Activated CD4-positive, CD25-positive, alpha-beta regulatory T cell treated with anti-CD3 and anti-CD28 coated beads, Interleukin-2, amount 50 U/mL, for 24 hours (primary cell): ENCODE measurements around the gene ITCH.
A peak's percentile ranks its signal among the peaks of the same experiment; 100 is the strongest.

Experiments
- ATAC-seq, 2 donors: fragments of 150-1000 bp; cut with Tn5 transposase; one replicate each; pipeline ENCODE4 v1.10.0; 2021; ENCODE audit warnings: mild to moderate bottlenecking in 1 of 2, moderate library complexity in 1 of 2

The ITCH gene

GRCh38 chr20:34535857-34536256 is 172.8 kb downstream of the ITCH start:
- ATAC-seq, result no peak

- peak; percentile 52 to 55 for ATAC-seq
These were observed 173.8 kb downstream of the ITCH start for GRCh38 chr20:34536798-34537394.

GRCh38 chr20:34537651-34538050 is 174.6 kb downstream of the ITCH start:
- ATAC-seq, result no peak

GRCh38 chr20:34538671-34539123 is 175.6 kb downstream of the ITCH start:
- ATAC-seq, result peak; percentile 42 to 54

- ATAC-seq, result no peak
These were observed 176.7 kb downstream of the ITCH start for GRCh38 chr20:34539756-34540155.

DNA sequence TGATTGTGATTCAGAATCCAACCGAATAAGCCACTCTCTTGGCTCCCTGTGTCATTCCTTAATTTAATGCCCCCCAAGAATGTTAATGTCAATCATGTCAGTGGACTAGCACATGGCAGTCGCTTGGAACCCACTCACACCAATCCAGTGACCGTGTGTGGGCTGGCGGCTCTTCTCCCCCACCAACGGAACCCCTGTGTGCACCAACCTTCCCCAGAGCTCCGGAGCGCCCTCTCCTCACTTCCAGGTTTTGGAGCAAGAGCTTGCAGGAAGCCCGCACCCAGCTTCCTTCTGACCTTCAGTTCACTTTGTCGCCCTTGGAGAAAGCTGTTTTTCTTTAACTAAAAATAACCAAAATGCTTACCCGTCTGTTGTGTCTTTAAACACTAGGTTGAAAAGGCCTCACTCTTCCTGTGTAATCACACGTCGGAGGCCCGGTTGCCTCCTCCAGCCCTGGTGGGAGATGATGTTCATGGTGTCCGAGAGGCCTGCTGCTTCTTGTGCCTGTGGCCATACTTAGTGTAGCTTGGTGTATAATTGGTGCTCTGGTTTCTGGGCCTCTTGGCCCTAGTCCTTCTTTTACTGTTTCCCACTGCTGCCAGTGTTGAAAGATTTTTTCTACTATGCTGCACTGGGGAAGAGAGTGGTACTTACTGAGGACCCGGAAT is 177.7 kb downstream of the ITCH start:
- no peak for ATAC-seq

- peak; percentile 57 to 65 for ATAC-seq
These were observed 178.3 kb downstream of the ITCH start for GRCh38 chr20:34541264-34541901.

GRCh38 chr20:34541917-34542316 is 178.8 kb downstream of the ITCH start:
- no peak for ATAC-seq

- no peak for ATAC-seq
These were observed 179.4 kb downstream of the ITCH start for GRCh38 chr20:34542439-34542838.

GRCh38 chr20:34543463-34544056 is 180.5 kb downstream of the ITCH start:
- ATAC-seq, result no peak

DNA sequence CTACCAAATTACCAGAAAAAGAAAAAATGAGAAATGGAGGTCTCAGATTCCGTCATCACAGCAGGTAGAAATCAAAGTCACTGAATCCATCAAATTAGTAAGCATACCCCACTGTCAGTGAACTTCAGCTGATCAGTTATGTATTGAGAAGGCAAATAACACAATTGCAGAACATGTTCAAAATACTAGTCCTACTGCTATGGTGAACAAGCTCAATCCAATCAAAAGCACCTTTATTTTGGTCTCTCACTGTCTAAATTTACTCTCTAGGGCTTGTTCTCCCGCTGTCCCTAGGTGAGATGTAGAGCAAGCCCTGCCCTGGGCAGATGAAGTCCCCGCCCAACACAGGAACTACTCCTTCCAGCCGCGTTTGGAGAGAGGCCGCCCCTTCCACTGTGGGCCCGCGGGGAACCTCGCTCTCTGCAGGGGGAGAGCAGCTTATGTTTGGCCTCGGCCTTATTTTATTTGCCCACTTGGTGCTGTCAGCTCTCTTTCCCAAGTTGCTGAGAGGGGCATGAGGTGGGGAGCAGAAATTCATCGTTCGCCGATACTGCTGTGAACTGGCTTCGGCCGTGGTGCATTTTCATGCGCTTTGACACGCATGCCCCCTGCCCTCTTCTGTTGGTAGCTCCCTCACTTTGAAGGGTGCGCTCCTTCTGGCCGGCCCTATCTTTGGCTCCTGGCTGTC is 181.2 kb downstream of the ITCH start:
- peak in 1 of 2 donors; percentile 43 for ATAC-seq

- no peak for ATAC-seq
These were observed 183.7 kb downstream of the ITCH start for GRCh38 chr20:34546751-34547181.

GRCh38 chr20:34547844-34548613 is 185.0 kb downstream of the ITCH start:
- ATAC-seq, result no peak

DNA sequence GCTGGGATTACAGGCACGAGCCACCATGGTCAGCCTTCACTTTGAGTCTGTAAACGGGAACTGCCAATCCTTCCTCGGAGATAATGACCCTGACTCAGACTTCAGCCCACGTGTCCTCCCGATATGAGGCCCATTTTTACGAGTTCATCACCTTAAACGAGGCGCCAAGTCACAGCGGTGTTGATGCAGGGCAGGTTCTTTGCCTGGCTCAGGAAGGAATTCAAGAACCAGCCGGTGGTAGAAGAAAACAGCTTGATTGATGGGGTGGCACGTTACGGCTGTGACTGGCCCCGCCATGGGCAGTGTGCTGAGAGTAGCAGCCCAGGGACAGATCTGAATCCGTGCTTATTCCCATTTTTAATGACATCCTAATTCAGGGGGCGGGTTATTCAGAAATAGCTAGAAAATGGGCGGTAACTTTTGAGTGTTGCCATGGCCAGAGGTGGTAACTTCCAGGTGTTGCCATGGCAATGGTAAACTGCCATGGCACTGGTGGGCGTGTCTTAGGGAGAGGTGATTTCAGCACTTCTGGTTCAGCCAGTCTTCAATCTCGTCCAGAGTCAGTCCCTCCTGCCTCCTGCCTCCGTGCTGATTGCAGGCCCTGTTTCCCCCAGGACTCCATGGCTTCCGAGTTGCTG is 186.3 kb downstream of the ITCH start:
- ATAC-seq, result no peak

- ATAC-seq, result no peak
These were observed 186.8 kb downstream of the ITCH start for GRCh38 chr20:34549929-34550305.

GRCh38 chr20:34552569-34552968 is 189.5 kb downstream of the ITCH start:
- no peak for ATAC-seq

DNA sequence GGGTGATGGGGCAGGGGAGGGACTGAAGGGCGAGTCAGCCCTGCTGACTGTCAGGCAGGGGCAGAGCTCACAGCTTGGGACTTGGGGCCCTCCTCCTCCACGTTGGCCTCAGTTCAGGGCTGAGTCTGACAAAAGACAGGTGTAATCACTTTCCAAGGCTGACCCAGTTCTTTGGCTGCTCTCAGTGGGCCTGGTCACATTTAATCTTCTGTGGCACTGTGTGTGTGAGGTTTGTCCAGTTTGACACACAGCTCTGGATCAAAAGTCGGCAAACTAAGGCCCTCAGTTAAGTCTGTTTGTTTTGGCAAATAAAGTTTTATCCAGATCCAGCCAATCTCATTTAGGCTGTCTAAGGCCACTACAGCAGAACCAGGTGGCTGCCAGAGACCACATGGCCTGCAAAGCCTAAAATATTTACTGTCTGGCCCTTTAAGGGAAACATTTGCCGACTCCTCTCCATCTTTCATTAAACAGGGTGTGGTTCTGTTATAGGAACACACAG is 190.3 kb downstream of the ITCH start:
- no peak for ATAC-seq

DNA sequence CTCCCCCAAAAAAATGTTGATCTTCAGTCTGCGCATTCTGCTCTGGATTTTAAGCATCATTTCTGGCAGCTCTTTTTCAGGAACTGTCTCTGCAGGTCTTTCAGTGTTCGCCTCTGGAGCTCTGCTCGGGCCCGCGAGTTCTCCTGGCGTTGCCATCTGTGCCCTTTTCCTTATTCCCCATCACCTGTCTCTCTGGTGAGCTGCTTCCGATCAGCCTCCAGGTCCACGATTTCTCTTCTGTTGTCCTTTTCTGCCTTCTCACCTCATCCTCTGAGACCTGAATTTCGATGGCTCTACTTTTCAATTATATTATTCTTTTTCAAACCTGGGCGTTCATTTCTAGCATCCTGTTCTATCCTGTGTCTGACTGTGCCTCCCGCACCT is 194.9 kb downstream of the ITCH start:
- ATAC-seq, result no peak

- ATAC-seq, result peak; percentile 84 to 89
These were observed 195.5 kb downstream of the ITCH start, which contains the start of gene MAP1LC3A for GRCh38 chr20:34558320-34559218. Gene MAP1LC3A, plus strand, starts transcription at chr20:34558718. Its CDS starts 151 bp downstream, at chr20:34558869.
